ENCODE results near the gene IL17C.

DNA sequence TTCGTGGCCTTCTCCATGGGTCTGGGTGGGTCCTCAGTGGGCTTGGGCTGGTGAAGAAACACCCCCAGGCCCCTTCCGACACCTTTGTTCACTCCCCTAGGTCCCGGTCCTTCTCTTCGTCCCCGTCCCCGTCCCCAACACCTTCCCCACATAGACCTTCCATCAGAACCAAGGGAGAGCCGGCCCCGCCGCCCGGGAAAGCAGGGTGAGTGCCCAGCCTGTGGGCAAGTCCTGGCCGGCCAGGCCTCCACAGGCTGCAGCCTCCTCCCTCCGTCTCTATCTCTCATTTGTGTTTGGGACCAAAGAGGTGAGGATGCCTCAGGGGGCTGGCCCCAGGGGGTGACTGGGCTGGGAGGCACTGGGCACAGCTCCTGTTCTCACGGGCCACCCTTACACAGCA is 14.5 kb upstream of the IL17C start:
- TF ChIP-seq, protein P1, sequence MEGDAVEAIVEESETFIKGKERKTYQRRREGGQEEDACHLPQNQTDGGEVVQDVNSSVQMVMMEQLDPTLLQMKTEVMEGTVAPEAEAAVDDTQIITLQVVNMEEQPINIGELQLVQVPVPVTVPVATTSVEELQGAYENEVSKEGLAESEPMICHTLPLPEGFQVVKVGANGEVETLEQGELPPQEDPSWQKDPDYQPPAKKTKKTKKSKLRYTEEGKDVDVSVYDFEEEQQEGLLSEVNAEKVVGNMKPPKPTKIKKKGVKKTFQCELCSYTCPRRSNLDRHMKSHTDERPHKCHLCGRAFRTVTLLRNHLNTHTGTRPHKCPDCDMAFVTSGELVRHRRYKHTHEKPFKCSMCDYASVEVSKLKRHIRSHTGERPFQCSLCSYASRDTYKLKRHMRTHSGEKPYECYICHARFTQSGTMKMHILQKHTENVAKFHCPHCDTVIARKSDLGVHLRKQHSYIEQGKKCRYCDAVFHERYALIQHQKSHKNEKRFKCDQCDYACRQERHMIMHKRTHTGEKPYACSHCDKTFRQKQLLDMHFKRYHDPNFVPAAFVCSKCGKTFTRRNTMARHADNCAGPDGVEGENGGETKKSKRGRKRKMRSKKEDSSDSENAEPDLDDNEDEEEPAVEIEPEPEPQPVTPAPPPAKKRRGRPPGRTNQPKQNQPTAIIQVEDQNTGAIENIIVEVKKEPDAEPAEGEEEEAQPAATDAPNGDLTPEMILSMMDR (IDR thresholded peaks at IDR 0.05; ENCODE audit: low read depth, low read length): no peak
- TF ChIP-seq EZH2phosphoT487 (IDR thresholded peaks at IDR 0.05; ENCODE audit: low read depth): no peak
